Esophagus muscularis mucosa (tissue), 3 donors: ENCODE results near the gene PPIF.

Source experiments
- CTCF ChIP-seq, 3 experiments: fragments of 200-600 bp in 2 of 3; fragments of 450-650 bp in 1 of 3; sonication (generic) in 2 of 3; IDR thresholded peaks; one replicate each; pipeline ENCODE4 v1.5.1; 2017 to 2019; ENCODE audit warnings: antibody characterized with exemption in 3 of 3, mild to moderate bottlenecking in 2 of 3, moderate library complexity in 1 of 3
- POLR2A ChIP-seq: fragments of 450-650 bp; IDR thresholded peaks from one replicate; pipeline ENCODE4 v1.6.1; 2017; ENCODE audit warnings: antibody characterized with exemption, moderate library complexity, mild to moderate bottlenecking, low read depth

DNA sequence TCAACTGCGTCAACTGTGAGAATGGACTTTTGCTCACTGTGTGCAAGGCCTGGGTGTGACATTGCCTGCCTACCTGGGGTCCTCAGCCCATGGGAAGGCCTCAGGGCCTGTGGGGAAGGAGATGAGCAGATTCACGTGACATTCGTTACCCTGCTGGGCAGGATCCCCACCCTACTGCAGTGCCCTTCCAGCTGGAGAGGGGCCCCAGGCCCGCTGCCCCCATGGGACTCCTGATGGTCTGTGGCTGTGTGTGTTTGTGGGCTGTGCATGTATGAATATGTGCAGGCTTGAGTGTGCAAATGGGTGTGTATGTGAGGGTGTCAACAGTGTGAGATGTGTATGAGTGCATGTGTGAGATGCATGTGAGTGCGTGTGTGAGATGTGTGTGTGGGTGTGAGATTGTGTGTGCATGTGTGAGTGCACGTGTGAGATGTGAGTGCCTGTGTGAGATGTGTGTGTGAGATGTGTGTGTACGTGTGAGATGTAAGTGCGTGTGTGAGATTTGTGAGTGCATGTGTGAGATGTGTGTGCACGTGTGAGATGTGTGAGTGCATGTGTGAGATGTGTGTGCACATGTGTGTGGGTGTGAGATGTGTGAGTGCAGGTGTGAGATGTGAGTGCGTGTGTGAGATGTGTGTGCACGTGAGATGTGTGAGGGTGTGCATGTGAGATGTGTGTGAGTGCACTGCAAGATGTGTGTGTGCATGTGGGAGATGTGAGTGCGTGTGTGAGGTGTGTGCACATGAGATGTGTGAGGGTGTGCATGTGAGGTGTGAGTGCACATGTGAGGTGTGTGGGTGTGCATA is 29.7 kb downstream of the PPIF start:
- TF ChIP-seq CTCF (IDR thresholded peaks at IDR 0.05) (no peak), POLR2A (no peak)
